Umbilical cord (tissue), 2 donors: ENCODE measurements around the gene FSTL4. TPM values are rescaled to one million over a fixed set of nuclear protein-coding genes. Genes with fewer than 3 reads are reported as not detected.
"Not testable (repeated sequence)": the region's sequence is repeated elsewhere in the genome, so short reads cannot be mapped to it uniquely, and the experiment has no call there.

Experiments
- DNase-seq: peaks from one replicate; pipeline ENCODE4 v3.0.0-alpha.2; 2015; ENCODE audit warnings: low spot score
- total RNA-seq: library from RNA; depleted of rRNA; stranded (reverse); fragments of >200 nt; gene quantifications from one replicate; pipeline ENCODE4 v1.2.3, GENCODE V29; 2014; ENCODE audit warnings: low replicate concordance; ENCODE audit not compliant: insufficient read depth

Gene FSTL4
- total RNA-seq, 1 donor from 2014 or later = 1.4 TPM

DNA sequence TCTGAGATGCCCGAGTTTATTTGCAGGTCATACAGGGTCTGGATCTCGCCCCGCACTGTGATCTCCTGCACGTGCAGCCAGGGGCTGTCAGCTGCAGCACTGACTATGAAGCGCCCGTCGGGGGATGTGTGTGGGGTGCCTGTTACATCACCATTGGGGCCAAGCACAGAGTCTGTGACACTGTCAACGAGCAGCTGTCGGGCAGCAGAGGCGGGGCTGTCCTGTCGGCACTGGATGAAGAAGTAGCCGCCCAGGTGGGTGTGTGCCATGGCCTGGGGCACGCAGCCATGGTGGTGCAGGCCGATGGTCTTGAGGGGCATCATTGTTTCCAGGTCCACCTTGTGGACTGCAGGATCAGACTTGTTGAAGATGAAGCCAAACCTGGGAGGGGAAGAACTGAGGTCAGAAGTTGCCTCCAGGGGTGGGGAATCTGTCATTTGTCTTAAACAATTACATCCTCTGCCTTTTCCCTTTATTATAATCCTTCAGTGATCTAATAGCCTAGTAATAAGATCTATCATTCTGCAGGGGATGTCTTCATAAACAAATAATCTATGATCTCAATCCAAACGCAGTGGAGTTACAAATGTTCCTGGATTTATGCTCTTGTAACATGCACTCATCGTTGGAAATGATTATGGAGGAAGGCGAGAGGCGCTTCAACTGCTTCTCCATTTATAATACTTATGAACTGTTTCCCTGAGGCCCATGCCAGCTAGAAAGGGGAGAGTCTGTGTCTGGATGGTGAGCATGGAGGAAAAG, 412.7 kb downstream of the FSTL4 start:
- no peak for DNase-seq

DNA sequence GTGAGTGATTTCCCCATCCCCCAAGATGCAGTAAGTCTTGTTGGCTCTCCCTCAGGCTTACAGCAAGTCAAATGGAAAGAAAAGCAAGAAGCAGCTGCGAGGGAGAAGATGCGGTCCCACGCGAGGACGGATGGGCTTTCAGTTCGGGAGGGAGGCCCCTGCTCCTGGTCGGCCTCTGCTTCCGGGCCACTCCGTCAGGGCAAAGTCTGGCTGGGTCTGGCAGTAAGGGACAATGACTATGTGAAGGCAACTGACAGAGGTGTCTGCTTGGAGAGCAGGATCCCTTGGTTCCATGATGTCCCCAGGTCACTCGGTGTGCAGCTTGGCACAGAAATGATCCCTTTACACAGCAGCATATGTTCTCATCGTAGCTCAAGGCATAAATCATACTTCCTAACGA, 413.8 kb downstream of the FSTL4 start:
- DNase-seq = no peak

DNA sequence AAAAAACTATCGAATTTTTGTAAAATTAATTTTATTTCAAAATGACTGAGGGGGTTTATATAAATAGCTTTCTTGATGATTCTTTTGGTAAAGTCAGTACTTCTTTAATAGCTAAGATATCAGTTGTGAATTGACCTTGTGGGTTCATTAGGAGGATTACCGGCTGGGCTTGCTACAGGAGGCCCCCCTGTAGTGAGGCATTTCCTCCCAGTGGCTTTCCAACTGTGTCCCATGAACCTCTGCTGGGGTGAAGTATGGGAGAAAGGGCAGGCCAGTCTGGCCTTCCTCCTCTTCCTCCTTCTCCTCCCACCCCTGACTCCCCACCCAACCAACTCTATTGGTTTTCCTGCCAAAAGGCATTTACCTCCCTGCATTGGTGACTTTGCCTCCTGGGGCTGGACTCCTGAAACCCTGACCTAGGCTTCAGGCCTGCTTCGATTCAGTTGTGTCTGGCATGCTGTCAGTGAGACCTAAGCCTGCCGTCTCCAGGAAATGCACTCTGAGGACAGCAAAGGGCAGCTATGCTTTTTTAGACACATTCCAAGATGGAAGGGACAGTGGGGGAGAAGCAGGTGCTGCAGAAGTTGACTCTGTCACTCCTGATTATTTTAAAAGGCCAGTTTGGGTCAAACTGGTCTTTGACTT, 415.8 kb downstream of the FSTL4 start:
- DNase-seq = no peak

DNA sequence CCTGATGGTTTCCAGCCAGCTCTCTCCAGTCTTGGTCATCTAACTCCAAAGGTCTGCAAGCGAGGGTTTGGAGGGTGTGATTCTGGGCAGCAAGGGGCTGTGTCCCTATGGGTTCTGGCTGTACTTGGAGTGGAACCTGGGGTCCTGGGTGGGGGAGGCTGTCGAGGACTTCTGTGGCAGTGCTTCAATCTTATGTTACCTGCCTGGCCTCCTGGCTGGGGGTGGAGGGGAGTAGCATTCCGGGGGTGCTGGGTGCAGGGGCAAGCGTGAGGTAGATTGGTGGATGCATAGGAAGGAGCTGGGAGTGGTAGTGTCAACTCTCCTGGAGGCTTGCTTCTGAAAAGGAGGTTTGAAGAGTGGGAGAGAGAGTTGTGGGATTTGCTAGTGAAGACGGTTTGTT, 417.1 kb downstream of the FSTL4 start:
- no peak for DNase-seq

DNA sequence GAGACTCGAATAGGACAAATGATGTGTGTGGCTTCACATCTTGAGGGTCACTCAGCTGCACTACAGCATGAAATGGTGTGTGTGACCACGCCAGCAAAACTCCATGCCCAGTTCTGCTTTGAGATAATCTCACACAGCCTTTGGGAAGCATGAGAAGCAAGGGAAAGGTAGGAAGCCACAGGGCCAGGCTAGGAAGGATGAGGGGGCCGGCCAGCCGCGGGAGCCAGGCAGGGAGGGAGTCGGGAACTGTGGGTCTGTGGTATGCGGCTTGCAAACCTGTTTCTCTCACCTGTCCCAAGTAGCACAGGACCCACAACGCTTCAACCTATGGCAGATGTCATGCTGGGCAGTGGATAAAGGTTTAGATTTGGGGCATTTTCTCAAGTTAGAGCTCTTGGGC, 418.5 kb downstream of the FSTL4 start:
- no peak for DNase-seq

DNA sequence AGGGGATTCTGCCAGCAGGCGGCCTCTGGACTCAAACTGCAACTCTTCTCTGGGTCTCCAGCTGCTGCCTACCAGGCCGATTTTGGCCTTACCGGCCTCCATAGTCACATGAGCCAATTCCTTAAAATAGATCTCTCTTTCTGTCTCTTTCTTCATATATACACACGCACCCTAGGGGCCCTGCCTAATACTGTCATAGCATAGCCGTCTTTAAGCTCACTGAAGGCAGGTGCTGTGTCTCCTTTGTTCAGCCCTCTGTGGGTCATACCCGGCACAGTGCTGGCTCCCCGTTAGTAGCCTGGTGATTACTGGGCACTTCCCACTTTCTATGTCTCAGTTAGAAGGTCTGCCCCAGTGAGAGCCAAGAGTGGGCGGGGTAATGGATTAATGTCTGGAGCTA, 419.6 kb downstream of the FSTL4 start:
- no peak for DNase-seq

DNA sequence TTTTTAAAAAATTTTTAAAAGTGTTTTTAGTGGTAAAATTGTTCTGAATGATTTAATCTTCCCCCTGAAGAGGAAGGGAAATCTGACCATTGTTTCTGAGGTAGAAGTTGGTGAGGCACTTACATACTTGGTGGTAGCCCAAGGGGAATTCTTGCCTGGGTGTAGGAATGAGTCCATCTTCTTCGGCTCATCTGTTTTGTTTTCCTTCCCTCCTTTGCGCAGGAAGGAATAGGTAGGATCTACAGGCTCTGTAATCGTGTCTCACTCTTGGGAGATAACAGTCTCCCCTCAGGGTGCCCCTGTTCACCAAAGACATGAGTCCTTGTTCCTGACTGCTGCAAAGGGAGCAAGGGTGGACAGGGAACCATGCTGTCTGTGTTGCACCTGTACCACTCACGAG, 422.5 kb downstream of the FSTL4 start:
- no peak for DNase-seq

DNA sequence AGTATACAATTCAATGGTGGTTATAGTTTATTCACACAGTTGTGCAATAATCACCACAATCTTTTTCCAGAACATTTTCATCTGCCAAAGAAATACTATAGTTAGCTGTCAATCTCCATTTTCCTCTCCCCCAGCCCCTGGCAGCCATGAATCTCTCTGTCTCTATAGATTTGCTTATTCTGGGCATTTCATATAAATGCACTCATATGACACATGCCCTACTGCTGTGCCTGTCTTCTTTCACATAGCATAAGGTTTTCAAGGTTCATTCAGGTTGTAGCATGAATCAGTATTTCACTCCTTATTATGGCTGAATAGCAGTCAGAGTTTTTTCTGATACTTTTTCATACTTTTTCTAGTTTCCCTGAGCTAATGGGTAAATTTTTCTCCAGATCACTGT, 432.9 kb downstream of the FSTL4 start:
- no peak for DNase-seq

DNA sequence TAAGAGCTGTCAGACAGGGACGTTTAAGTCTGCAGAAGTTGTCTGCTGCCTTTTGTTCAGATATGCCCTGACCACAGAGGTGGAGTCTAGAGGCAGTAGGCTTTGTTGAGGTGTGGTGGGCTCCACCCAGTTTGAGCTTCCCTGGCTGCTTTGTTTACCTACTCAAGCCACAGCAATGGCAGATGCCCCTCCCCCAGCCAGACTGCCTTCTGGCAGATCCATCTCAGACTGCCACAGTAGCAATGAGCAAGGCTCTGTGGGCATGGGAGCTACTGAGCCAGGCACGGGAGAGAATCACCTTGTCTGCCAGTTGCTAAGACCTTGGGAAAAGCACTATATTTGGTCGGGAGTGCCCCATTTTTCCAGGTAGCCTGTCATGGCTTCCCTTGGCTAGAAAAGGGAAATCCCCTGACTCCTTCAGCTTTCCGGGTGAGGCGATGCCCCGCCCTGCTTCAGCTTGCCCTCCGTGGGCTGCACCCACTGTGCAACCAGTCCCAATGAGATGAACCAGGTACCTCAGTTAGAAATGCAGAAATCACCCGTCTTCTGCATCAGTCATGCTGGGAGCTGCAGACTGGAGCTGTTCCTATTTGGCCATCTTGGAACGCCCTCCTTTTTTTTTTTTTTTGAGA, 441.5 kb downstream of the FSTL4 start:
- not testable (repeated sequence) for DNase-seq

DNA sequence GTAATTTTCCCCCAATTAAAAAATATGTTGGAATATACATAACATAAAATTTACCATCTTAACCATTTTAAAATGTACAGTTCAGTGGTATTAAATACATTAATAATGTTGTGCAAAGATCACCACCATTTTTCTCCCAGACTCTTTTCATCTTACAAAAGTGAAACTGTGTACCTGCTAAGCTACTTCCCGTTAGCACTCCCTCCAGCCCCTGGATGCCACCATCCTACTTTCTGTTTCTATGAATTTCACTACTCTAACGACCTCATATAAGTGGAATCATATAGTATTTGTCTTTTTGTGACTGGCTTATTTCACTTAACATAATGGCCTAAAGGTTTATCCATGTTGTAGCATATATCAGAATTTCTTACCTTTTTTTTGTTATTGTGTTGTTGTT, 447.6 kb downstream of the FSTL4 start:
- no peak for DNase-seq

DNA sequence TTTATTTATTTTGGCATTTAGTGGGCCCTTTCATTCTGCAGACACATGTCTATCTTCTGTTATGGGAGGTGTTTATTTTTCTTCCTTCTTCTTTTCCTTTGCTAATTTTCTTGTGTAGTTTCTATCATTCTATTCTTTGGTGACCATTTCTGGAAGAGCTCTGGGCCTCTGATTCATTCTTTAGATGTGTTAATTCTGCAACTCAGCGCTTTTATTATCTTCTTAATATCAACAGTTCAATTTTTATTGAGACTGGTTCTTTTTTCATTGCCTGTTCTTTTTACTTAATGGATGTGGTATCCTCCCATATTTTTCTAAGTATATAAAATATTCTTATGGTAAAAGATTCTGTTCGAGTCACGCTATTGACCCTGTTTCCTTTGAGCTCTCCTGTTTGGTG, 448.5 kb downstream of the FSTL4 start:
- no peak for DNase-seq

DNA sequence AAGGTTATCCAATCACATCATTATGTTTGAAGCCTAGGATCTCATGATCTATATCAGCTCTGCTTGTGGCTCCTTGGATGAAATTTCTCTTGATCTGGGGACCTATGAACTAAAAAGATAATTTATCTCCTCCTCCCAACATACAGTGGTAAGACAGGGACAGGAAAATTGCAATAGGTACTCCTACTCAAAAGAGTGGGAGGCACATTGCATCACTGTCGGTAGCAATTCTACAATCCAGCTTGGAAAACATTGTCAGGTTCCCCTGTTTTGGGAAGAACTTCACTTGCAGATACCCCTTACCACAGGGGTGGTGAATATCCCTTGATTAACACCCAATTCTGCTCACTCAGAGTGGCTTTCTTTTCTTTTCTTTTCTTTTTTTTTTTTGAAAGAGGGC, 452.8 kb downstream of the FSTL4 start:
- DNase-seq = no peak

DNA sequence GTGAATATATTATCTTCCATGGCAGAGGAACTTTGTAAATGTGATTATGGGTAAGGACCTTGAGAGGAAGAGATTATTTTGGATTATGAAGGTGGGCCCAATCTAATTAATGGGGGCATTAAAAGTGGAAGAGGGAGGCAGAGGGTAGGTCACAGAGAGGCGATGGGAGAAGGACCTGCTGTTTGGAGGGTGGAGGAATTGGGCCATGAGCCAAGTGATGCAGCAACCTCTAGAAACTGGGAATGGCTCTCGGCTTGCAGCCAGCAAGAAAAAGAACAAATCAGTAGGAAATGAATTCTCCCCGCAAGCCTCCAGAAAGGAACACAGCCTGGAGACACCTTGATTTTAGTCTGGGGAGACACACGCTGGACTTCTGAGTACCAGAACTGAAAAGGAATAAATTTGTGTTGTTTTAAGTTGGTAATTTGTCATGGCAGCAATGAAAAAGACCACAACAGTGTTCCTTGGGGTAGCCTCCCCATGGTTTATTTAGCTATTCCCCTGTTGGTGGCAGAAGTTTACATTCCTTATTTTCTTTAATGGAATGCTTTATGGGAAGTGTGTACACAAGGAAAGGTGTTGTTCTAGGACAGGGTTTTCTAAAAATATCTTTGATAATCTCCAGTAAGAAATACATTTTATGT, 456.9 kb downstream of the FSTL4 start:
- DNase-seq = no peak

DNA sequence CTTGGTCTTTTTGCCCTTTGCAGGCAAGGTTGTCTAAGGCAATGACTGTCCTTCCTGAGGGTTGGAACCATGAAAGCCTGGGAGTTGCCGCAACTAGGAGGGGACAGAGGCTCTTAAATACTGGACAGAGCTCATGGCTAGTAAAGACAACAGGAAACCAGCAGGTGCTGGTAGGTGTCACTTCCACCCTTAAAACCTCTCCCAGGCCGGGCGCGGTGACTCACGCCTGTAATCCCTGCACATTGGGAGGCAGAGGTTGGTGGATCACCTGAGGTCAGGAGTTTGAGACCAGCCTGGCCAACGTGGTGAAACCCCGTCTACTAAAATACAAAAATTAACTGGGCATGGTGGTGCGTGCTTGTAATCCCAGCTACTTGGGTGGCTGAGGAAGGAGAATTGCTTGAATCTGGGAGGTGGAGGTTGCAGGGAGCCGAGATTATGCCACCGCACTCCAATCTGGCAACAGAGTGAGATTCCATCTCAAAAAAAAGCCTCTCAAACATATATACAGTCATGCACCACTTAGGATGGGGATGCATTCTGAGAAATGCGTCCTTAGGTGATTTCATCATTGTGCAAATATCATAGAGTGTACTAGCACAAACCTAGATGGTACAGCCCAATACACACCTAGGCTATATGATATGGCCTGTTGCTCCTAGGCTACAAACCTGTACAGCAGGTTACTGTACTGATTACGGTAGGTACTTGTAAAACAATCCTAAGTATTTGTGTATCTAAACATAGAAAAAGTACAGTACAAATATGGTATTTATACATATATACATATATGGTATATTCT, 457.9 kb downstream of the FSTL4 start:
- no peak for DNase-seq

DNA sequence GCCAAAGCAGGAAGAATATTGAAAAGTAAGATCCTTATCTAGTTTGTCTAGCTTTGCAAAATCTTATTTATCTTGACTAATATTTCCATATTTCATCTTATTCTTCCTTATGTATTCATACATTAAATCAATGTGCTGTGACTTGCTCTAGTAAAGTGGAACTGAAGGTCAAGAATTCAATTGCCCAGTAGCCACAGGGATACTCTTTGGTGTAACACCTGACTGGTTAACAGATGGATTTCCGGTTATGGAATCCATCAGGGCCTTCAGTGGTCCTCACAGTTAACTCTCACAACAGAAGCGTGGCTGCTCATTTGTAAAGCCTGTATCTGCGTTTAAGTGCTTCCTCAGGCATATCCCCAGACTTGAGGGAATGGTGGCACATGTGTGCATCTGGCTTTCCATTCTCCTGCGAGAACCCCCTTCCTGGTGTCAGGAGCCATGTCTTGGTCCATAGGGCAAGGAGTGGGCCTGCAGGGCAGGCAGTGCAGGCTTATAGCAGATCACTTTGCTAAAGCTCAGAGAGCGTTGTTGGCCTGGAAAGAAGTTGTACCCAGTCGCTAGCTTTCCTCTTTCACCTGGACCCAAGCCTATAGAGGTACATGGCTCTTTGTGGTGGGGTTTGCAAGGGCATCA, 461.3 kb downstream of the FSTL4 start:
- DNase-seq = no peak

DNA sequence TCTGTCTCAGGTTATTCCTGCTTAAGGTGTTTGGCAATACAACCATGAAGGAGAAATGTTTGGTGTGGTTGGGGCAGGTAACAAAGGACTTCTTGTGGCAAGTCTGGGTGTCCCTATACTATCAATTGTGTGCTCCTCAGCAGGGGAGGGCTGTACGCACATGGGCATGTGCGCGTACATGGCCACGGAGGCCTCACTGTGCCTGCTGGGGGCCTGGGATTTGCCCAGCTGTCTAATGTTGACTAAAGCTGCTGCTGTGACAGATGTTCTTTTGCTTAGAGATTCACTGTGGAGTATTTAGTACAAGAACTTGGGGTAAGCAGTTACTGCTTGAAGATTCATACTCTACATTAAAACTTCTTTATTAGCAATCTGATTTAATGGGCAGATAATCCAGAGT, 463.0 kb downstream of the FSTL4 start:
- peak; percentile 8 for DNase-seq

DNA sequence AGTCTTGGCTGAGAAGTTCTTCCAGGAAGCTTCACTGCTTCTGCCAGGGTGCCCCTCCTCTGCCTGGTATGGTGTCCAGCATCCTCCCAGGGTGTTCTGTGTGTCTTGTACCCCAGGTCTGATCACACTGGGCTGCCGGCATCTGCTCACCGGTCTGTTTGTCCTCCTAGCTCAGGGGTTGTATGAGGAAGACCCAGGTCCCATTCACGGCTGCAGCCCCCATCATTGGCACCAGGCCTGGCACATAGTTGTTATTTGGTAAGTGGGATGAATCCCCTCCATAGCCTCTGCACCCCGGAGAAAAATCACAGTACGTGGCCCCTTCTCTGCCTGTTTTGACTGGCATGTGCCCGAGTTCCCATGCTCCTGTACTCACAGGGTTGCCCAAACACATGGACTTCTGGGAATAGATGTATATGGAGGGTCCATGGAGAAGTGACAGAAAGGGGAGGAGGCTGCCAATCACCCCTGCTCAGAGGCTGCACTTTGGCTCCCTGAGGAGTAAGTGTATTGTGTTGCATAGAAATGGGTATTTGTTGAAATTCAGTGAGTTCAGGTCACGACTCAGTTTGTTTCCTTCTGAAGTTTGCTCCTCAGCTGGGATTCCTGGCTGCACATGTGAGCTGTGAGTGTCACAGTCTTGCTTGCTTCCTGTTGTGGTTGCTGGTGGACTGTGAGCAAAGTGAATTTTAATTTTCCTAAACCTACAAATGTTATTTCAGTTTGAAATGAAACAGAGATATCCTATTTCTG, 464.4 kb downstream of the FSTL4 start:
- DNase-seq = no peak

DNA sequence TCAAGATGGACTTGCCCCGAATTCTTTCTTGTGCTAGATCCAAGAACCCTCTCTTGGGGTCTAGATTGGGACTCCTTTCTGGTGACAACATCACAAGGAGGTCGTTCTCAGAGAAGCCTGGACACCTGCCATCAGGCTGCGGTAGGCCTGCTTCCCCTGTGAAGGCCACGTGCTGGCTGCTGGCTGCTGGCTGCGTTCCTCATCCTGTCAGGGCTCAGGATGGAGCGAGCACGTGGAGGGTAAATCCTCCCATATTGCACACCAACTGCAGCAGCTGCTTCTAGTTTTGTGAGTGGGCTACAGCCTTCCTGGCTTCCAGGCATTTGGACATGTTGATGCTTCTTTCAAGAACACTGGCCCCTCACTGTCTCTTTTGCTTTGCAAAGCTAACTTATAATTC, 464.9 kb downstream of the FSTL4 start:
- DNase-seq = peak; percentile 6
